Measurements from ENCODE around the gene MIER2.

Gene MIER2

GRCh38 chr19:326871-327270, 17.7 kb downstream of the MIER2 start:
- TF ChIP-seq FOXP2 (optimal IDR thresholded peaks at IDR 0.05; ENCODE audit: borderline replicate concordance, extremely low read depth, extremely low read length, insufficient read depth) (no peak), SIN3A (IDR thresholded peaks at IDR 0.05; ENCODE audit: borderline replicate concordance, insufficient read depth, low read length) (no peak), TAF1 (IDR thresholded peaks at IDR 0.05; ENCODE audit: borderline replicate concordance, insufficient read depth, low read length) (no peak), REST (IDR thresholded peaks at IDR 0.05; ENCODE audit: insufficient read depth in 1 of 2, low read depth in 2 of 2, low read length in 2 of 2) (no peak)

DNA sequence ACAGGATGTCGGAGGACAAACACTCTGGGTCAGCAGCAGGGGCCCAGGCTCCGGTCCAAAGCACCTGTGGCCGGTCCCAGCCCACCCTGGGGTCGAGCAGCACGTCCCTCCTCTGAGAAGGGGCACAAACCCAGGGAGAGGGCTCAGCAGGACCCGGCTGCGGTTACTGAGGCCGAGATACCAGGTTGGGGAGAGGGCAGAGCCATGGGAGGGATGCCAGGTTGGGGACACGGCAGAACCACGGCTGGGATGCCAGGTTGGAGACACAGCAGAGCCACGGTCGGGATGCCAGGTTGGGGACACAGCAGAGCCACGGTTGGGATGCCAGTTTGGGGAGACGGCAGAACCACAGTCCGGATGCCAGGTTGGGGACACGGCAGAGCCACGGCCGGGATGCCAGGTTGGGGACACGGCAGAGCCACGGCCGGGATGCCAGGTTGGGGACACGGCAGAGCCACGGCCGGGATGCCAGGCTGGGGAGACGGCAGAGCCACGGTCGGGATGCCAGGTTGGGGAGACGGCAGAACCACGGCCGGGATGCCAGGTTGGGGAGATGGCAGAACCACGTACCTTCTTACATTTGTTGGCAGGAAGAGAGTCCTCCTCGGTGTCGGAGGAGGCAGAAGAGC, 18.5 kb downstream of the MIER2 start:
- TF ChIP-seq REST (IDR thresholded peaks at IDR 0.05; ENCODE audit: insufficient read depth in 1 of 2, low read depth in 2 of 2, low read length in 2 of 2): no peak
- TF ChIP-seq POLR2AphosphoS5 (IDR thresholded peaks at IDR 0.05; ENCODE audit: low read depth, low read length): no peak
- no peak for TF ChIP-seq FOXP2 (optimal IDR thresholded peaks at IDR 0.05; ENCODE audit: borderline replicate concordance, extremely low read depth, extremely low read length, insufficient read depth)
- TF ChIP-seq TAF1 (IDR thresholded peaks at IDR 0.05; ENCODE audit: borderline replicate concordance, insufficient read depth, low read length): no peak
- no peak for TF ChIP-seq SIN3A (IDR thresholded peaks at IDR 0.05; ENCODE audit: borderline replicate concordance, insufficient read depth, low read length)

DNA sequence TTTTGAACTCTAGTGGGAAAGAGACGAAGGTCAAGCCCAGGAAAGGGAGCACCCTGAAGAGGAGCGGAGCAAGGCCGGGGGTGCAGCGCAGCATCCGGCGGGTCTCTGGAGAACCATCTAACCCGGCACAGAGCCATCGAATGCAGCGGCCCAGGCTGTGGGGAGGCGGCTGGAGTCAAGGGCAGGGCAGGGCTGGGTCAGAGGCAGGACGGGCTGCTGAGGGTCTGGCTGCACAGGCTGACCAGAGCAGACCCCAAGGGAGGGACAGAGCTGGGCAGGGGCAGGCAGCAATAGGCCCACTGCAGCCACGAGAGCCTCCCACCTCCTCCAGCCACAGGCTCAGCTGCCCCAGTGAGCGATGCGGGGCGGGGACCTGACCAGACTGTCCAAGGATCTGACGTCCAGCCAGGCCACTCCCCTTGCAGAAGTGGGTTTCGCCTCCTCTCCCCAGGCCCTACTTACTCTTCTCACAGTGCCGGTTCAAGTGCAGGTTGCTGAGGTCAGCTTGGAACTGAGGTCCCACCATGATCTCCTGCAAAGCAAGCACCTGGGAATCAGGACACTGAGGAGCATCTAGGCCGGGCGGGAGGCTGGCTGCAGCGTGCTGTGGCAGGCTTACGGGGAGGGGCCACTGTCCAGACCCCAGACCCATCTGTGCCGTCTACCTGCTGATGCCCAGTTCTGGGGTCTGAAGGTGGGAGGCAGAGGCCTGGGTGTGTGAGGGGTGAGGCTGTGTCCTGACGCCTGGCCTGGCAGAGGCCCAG, 19.2 kb downstream of the MIER2 start:
- no peak for TF ChIP-seq FOXP2 (optimal IDR thresholded peaks at IDR 0.05; ENCODE audit: borderline replicate concordance, extremely low read depth, extremely low read length, insufficient read depth)
- TF ChIP-seq TAF1 (IDR thresholded peaks at IDR 0.05; ENCODE audit: borderline replicate concordance, insufficient read depth, low read length): no peak
- no peak for TF ChIP-seq POLR2AphosphoS5 (IDR thresholded peaks at IDR 0.05; ENCODE audit: low read depth, low read length)
- no peak for TF ChIP-seq SIN3A (IDR thresholded peaks at IDR 0.05; ENCODE audit: borderline replicate concordance, insufficient read depth, low read length)
- TF ChIP-seq REST (IDR thresholded peaks at IDR 0.05; ENCODE audit: insufficient read depth in 1 of 2, low read depth in 2 of 2, low read length in 2 of 2): no peak

- TF ChIP-seq FOXP2 (optimal IDR thresholded peaks at IDR 0.05; ENCODE audit: borderline replicate concordance, extremely low read depth, extremely low read length, insufficient read depth) (no peak), TAF1 (IDR thresholded peaks at IDR 0.05; ENCODE audit: borderline replicate concordance, insufficient read depth, low read length) (no peak), POLR2AphosphoS5 (IDR thresholded peaks at IDR 0.05; ENCODE audit: low read depth, low read length) (no peak), SIN3A (IDR thresholded peaks at IDR 0.05; ENCODE audit: borderline replicate concordance, insufficient read depth, low read length) (no peak), REST (IDR thresholded peaks at IDR 0.05; ENCODE audit: insufficient read depth in 1 of 2, low read depth in 2 of 2, low read length in 2 of 2) (no peak)
Observed at GRCh38 chr19:324716-325115, 19.9 kb downstream of the MIER2 start.

All from PFSK-1 (cell line).